ENCODE data around the gene LINC01488.

LINC01488 gene

DNA sequence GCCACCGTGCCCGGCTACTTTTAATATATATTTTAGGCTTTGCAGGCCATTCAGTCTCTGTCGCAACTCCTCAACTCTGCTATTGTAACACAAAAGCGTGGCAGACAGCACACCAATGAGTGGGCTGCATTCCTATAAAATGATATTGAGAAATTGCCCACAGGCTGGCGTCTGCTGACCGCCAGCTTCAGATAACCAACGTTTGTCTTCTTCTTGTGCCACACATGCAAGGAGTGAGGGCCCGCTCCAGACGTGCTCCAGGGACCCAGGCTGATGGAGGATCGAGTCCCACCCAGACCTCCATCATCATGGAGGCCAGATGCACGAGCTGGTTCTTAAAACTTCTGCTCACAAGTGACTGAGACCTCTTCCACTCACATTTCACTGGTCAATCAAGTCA is 35.4 kb upstream of the LINC01488 start:
- no peak for DNase-seq

GRCh38 chr11:69447786-69448185 is 33.7 kb upstream of the LINC01488 start:
- DNase-seq = no peak

GRCh38 chr11:69448471-69449284 is 32.8 kb upstream of the LINC01488 start:
- no peak for DNase-seq

DNA sequence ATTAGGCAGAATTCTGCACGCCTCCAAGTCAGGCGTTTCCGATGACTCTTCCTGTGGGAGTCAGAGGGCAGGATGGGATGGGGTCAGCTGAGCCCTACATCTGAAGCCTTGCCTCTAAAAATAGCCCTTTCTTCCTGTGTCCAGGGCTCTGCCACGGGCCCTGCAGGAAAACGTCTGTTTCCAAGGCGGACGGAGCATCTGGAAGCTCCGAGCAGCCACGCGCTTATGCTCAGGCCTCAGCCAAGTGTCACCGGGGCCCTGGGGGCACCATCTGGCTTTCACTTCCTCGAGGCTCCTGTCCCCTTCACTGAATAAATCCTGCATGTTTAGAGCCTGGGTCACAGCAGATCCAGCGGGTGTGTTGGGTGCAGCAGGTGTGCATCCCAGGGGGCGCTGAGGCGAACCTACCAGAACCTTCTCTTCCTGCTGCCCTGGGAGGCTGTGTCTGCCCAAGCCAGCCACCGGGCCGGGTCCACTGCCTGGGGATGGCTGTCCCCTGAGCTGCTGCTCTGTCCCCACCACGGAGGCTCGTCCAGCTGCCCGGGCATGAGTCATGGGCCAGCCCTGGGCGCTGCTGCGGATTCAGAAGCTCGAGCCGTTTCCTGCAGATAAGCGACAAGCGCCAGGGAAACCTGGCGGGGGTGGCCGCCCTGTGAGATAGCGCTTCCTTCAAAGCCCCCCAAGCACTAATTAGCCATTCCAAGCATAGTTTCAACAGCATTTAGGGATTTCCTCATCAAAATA is 32.0 kb upstream of the LINC01488 start:
- no peak for DNase-seq

GRCh38 chr11:69450064-69450856 is 31.2 kb upstream of the LINC01488 start:
- no peak for DNase-seq

DNA sequence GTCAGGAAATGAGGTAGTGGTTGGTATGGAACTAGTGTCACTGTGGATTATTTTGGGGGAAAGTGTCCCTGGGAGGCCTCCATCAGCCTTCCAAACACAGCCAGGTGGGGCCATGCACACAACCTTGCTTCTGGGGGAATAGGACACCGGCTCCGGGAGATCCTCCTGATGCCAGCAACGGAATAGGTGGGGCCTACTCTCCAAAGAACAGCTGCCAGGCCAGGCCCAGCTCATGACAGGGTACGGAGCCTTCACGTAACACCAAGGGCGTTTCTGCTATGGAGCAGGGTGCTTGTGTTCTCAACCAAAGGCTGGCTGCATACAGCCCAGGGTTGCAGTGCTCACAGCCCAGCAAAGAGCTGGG is 30.6 kb upstream of the LINC01488 start:
- no peak for DNase-seq

DNA sequence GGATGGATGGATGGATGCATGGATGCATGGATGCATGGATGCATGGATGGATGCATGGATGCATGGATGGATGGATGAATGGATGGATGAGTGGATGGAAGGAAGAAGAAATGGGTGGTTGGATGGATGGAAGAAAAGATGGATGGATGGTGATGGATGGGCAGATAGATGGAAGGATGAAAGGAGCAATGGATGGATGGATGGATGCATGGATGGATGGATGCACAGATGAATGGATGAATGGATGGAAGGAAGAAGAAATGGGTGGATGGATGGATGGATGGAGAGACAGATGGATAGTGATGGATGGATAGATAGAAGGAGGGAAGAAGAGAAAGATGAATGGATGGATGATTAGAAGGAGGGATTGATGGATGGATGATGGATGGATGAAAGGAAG is 30.2 kb upstream of the LINC01488 start:
- DNase-seq = no peak

- no peak for DNase-seq
Observed at GRCh38 chr11:69452206-69452987, 29.1 kb upstream of the LINC01488 start.

- no peak for DNase-seq
Observed at GRCh38 chr11:69453151-69453550, 28.3 kb upstream of the LINC01488 start.

- no peak for DNase-seq
Observed at GRCh38 chr11:69454018-69454417, 27.4 kb upstream of the LINC01488 start.

DNA sequence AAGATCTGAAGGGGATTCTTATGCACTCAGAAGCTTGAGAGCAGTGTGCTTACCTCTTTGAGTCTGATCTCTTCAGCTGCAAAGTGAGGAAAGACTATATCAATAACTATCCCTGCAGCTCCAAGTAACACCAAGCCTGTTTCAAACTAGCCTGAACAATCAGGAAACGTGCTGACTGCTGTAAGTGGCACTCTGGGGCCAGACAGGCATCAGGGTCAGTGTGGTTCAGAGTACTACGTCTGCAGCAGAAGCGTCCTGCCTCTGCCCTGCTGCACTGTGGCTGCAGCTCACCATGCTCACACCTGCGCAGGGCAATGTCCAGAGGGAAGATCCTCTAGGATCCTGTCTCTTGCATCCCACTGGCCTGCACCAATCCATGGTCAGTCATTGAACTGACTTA is 25.5 kb upstream of the LINC01488 start:
- no peak for DNase-seq

DNA sequence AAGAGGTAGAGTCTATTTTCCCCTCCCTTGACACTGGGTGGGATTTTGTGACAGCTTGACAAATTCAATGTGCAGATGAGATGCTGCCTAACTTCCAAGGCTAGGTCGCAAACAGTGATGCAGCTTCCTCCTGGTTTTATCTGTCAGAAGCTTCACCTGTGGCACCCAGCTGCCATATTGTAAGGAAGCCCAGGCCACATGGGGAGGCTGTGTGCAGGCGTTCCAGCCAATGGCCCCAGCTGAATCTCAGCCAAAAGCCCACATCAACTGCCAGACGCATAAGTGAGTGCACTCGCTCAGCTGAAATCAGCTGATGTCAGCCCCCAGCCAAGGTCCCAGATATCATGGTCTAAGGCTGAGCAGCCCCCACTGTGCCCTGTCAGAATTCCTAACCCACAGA is 24.8 kb upstream of the LINC01488 start:
- DNase-seq = no peak

GRCh38 chr11:69459848-69460539 is 21.5 kb upstream of the LINC01488 start:
- DNase-seq = no peak

DNA sequence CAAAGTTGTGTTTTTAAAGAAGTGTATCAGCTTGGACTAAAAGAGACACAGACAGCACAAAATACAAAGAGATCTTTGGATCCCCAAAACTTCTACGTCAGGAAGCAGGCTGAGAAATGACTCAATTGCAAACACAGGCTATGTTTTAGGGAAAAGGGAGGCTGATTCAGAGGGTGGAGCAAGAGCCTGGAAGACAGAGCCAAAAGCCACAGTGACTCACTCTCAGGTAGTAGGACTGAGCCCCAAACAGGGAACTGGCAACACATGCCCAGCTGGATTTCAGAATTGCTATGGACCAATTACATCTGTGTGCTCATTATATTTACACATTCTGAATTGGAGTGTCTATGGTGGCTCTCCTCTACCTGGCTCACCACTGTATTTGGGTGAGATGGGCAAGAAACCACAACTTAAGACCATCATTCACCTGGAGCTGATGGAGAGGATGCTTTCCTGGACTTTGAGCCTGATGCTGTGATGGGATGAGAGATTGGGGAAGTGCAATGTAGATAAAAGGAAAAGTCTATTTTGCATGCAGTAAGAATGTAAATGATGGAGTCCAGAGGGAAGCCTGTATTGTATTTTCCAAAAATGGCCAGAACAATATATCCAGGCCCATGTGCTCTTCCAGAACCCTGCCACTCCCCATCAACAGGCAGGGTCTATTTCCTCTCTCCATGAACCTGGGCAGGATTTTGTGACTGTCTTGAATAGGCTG is 20.8 kb upstream of the LINC01488 start:
- DNase-seq = no peak

- no peak for DNase-seq
Observed at GRCh38 chr11:69461272-69461962, 20.0 kb upstream of the LINC01488 start.

GRCh38 chr11:69462106-69462951 is 19.1 kb upstream of the LINC01488 start:
- no peak for DNase-seq

- DNase-seq = no peak
Observed at GRCh38 chr11:69463181-69463994, 18.1 kb upstream of the LINC01488 start.

GRCh38 chr11:69463995-69464960 is 17.2 kb upstream of the LINC01488 start:
- DNase-seq = no peak
